Ammon's horn (tissue), 1 donor: ENCODE data around the gene HNRNPAB.
"Not testable (repeated sequence)": the region's sequence is repeated elsewhere in the genome, so short reads cannot be mapped to it uniquely, and the experiment has no call there.

Source experiments
- DNase-seq: peaks from one replicate; pipeline ENCODE4 v3.0.0-alpha.2; 2016; ENCODE audit warnings: low spot score

HNRNPAB gene

DNA sequence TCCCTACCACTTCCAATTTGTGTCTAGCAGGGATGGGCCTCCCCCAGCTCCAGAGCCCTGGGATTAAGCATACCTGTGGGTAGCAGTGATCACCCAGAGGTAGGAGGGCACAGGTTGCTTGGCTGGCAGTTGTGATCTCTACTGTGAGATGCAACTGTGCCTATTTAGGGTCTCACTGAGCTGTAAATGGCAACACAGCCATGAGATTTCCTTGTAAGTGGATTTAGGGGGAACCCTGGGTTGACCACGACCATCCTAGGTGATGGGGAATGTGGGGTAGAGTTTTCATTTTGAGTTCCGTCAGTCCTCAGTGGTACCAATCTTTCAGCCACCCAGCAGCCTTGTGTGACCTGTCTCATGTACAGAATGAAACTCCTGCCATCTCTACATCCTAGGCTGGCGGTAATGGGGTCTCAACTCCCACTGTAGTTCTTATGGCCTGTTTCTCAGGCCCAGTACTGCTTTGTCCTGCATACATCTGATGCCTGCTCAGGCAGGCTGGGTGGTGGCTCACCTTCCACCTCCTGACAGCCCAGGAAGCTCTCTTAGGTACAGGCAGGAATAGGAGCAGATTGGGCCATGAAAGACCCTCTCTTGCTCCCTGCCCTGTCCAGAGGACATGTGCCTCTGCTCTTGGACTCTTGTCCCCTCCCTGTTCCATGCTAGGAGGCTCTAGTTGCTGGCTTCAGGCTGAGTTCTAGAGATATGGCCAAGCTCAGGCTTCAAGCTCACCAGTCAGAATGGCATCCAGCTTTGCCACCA lies 8.1 kb downstream of the HNRNPAB start:
- DNase-seq = no peak

DNA sequence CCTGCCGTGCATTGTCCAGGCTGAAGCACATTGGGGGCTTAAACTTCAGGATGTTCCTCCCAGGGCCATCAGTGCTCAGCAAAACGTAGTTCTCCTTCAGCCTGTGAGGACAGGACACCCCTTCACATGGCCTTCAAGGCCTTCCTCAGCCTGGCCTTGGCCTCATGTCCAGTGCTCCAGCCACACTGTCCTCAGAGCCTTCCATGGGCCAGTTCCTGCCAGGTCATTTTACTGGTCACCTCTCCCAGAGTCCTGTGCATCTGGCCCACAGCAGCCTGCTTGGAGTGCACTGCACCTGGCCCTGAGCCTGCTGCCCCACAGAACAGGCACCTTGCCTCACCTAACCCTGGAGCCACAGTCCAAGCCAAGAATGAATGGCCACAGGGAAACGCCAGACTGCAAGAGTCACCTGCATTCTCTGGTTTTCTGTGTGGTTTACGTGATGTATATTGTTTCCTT lies 8.7 kb downstream of the HNRNPAB start:
- no peak for DNase-seq

DNA sequence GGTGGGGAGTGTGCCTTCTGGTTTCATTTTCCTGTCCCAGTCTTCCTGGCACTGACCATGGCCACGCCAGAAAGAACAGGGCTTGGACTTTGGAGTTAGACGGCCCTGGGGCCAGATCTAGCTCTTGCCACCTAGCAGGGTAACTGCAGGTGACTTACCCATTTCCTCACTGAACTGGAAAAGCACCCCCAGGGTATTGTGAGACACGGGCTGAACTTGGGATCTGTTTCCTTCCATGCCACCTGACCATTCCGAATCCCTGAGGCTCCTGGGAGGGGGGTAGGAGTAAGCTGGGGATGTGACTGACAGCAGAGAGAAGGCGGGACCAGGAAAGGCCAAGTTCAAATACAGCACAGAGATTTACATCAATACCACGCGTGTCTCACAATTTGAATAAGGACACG lies 9.4 kb downstream of the HNRNPAB start:
- no peak for DNase-seq

DNA sequence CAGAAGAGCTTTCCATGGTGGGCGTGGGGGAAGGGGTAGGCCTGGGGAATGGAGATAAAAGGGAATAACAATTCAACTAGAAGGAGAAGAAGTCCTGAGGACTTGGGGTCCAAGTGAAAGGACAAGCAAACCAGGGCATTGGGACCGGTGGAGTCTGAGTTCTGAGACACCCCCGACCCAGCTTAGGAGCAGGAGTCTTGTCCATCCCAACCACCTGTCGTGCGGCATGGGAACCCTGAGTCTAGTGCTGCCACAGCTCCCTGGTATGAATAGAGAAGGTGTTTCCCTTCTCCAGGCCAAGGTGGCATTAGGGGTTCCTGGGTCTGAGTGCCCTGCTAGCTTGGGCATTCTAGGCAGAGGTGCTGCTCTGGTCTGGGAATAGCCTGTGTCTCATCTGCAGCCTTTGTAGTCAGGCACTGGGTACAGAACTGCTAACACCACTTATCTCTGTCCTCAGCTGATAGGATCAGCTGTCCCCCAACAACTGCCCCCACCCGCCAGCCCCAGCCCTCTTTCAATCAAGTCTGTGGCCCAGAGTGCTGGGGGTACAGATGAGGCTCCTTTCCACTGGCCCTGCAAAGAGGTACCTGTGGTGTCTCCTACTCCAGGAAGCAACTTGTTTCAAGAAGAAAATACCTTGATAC lies 9.9 kb downstream of the HNRNPAB start:
- DNase-seq = no peak

DNA sequence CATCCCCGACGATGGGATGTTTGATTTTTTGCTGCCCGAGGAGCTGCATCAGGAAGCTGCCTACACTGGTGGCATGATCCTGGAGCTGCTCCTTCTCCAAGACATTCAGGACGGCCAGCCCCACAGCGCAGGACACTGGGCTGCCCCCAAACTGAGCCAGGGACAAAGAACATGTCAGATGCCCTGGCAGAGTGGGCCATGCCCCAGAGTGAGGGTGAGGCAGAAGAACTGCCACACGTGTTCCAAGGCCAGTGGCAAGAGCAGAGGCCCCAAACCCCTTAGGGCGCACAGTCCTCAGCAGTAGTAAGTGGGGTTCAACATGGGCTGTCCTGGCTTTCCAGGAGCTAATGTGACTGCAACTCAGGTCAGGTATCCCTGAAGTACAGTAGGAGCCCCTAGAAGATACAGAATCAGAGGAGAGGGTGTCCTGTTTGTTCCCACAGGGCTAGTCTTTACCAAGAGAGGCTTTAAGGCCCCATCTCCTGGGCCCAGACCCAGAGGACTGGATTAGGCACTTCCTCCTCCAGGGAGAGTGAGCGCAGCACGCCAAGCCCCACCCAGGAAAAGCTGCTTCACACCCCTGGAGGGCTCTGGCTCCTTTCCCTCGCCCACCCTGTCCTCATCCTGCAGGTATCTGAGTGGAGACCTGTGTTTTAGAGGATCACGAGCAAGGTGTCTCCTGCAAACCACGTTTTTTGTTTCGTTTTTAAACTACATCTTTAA lies 11.1 kb downstream of the HNRNPAB start:
- no peak for DNase-seq

DNA sequence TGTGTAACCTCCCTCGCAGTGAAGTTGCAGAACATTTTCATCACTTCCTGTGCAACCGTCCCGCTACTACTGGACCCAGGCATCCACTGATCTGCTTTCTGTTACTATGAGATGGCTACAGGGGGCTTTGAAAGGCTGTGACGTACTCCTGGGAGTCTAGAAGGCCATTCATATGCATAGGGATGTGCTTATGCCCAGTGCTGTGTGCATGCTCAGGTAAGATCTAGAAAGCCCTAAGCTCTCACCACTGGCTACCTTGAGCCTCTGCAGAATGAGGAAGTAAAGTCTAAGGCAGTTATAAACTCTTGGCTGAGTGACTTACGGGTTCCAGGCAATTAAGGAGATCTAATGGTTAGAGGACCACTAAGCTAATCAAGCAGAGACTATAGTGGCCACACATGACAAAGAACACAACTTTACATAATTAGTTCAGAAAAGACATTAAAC lies 11.8 kb downstream of the HNRNPAB start:
- DNase-seq = no peak

DNA sequence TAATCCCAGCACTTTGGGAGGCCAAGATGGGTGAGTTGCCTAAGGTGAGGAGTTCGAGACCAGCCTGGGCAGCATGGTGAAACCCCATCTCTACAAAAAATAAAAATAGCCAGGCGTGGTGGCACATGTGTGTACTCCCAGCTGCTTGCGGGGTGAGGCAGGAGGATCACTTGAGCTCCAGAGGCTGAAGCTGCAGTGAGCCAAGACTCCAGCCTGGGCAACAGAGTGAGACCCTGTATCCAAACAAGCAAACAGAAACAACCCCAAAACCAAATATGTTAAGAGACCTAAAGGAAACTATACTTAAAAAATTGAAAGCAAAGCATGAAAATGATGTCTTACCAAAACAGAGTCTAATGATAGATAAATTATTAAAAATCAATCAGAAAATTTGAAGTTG lies 12.4 kb downstream of the HNRNPAB start:
- no peak for DNase-seq

DNA sequence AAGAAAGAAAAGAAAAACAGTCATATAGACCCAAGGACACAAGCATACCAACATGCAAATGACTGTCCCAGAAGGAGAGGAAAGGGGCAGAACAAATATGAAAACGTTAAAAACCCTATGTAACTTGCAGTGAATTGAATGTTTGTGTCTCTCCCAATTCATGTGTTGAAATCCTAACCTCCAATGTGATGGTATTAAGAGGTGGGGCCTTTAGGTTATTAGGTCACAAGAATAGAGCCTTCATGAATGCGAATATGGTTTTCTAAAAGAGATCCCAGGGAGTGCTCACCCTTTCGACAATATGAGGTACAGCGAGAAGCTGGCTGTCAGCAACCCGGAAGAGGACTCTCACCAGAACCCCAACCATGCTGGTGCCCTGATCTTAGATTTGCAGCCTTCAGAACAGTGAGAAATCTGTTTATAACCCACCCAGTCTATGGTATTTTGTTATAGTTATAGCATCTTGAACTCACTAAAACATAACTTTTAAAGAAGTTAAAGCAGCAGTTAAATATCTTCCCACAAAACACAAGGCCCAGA lies 14.0 kb downstream of the HNRNPAB start:
- DNase-seq = no peak

DNA sequence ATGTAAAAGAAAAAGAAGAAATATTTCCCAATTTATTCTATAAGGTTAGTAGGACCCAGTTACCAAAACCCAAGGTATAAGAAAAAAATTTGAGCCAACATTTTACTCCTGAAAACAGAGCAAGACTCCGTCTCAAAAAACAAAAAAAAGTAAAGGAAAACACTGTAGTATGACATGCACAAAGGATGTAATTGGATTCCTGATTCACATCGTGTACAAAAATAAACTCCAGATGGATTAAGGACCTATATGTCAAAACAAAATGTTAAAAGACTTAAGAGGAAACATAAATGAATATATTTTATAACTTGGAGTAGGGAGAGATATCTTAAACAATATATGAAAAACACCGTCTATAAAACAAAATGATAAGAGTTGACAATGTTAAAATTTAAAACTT lies 14.5 kb downstream of the HNRNPAB start:
- no peak for DNase-seq

DNA sequence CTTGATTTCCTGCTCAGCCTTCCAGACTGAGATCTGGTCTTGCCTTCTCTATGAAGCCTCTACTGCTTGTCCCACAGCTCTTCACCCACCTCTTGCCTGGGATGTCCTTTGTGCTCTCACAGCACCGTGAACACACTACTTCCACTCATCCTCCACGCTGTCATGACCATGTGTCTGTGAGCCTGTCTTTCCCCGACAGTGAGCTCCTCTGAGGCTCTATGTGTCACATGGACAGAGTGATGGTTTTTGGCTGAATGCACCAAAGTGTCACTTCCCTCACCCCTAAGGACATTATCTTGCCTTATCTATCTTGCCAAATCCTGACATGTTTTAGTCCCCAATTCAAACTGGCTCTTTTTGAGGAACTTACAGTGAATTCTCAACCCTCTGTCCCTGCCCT lies 16.9 kb downstream of the HNRNPAB start:
- no peak for DNase-seq

DNA sequence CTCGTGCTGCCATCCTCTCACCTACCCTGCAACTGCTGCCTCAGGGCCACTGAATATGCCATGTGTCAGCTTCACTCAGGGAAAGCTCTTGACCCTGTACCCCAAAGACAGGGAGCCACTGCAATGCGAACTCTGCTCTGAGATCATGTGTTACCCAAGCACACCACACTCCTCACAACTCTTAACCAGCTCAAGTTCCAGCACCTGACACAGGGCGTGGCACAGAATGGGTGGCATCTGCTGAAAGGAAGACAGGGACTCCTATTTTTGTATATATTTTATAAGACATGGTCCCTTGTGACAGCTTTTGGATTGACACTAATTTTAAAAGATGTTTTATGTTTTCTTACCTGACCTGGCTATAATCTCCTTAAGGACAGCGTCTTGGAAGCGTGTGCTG lies 17.5 kb downstream of the HNRNPAB start:
- DNase-seq = no peak

DNA sequence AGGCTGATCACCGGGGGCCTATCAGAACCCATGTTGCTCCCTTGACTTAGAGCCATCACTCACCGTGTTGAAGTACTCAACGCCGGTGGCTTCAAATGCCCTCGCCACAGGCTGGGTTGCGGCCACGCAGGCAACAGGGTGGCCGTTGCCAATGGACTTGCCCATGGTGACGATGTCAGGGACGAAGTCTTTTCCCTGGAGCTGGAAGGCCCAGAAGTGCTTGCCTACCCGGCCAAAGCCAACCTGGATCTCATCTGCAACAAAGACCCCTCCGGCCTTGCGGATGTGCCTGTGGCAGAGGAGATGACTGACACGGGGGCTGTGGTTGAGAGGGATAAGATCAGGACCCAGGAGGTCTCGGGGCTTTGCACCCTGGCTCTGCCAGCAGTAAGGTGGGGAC lies 18.0 kb downstream of the HNRNPAB start:
- DNase-seq = no peak

DNA sequence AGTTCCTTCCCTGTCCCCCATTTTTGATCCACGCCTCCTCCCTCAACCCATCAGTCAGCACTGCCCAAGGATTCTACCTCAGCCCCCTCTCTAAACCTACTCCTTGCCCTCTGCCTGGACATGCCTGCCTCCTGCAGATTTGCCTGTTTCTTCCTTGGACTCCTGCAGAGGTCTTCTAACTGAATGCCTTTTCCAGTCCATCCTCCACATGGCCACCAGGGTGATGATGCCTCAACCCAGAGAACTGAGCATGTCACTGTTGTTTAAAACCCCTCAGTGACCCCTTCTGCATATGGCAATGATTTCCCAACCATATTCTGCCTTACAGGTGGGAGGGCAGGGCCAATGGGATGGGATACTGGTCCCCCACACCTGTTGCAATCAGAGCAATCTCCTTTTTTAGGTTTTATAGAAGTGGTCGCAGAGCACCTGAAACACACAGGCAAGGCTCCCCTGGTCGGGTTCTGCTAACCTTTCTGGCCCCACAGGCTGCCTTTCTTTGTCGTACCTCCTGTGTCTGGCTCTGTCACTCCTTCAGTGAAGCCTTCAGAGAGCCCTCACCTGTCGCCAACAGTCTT lies 19.0 kb downstream of the HNRNPAB start:
- no peak for DNase-seq

DNA sequence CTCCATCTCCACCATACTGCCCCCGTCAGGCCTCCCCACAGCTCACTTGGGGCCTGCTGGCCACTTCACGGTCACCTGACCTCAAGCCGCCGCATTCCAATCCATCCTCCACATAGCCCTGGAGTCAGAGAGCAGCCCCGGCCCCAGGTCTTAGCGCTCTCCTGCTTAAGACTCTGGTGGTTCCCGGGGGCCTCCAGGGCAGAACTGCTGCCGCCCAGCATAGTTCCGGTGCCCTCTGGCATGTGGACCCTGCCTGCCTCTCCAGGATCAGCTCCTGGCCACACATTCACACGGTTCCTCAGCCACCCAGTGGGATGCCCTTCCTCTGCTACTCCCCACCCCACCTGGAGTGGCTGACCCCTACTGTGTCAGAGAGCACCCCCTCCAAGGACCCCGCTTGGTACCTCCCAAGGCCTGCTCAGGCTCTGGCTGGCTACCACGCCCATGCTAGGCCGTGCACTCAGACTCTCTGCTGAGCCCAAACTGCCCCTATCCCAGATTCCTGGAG lies 19.5 kb downstream of the HNRNPAB start:
- no peak for DNase-seq

DNA sequence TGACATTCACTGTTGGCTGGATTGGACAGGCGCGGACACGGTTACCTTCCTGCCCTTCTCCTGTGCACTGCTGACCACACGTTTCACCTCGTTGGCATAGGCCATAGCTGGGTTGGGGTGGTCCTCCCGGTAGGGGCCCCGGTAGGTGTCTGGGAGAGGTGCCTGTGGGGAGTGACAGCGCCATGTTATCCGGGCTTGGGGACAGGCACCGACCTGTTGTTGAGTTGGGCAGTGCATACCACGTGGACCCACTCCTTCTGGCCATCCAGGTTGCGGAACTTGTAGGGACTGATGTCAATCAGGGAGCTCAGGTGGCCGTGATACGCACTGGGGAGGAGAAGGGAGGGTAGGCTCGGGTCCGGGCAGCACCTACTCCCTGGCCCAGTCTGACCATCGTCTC lies 20.1 kb downstream of the HNRNPAB start:
- DNase-seq = no peak

DNA sequence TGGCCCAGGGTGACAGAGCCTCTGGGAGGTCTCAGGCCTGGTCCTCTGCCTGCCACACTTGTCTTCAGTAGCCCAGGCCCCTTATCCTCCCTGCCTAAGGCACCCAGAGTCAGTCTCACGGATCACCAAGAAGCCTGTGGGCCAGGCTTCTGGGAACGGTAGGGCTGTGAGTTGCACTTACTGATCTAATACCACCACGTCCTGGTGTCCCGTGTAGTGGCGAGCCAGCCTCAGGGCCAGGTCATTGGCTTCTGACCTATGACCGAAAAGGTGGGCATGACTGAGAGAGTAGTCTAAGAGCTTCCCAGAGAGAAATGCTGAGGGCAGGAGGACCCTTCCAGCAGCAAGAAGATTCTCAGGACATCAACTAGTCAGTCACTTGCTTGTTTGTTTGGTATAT lies 20.8 kb downstream of the HNRNPAB start:
- DNase-seq = no peak

DNA sequence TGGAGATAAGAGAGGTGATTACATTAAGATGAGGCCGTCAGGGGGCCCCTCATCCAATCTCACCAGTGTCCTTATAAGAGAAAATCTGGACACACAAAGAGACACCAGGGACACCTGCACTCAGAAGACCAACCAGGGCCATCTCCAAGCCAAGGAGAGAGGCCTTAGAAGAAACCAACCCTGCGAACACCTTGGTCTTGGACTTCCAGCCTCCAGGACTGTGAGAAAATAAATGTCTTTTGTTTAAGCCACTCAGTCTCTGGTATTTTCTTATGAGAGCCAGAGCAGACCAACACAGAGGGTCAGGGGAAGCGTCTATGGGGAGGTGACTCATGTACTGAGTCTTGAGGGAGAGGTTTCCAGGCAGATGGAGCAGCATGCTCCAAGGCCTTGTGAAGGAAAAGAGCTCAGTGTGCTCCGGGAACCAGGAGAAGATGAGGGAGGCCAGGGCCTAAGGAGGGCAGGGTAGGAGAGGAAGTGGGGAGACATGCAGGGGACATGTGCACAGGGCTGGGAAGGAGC lies 22.9 kb downstream of the HNRNPAB start:
- DNase-seq = no peak

DNA sequence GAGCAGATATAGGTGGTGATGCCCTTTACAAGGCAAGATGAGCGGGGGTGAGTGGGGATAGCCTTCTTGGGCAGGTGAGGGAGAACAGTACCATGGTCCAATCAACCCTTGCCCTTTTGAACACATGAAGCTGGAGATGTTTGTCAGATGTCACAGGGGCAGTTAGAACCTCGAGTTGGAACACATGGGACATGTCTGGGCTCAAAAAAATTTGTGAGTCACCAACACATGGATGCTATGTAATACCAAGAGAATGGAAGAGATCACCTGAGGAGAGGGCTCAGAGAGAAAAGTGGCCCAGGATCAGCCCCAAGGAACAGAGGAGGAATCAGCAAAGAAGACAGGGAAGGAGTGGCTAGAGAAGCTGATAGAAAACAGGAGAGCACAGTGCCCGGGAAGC lies 23.6 kb downstream of the HNRNPAB start:
- no peak for DNase-seq

DNA sequence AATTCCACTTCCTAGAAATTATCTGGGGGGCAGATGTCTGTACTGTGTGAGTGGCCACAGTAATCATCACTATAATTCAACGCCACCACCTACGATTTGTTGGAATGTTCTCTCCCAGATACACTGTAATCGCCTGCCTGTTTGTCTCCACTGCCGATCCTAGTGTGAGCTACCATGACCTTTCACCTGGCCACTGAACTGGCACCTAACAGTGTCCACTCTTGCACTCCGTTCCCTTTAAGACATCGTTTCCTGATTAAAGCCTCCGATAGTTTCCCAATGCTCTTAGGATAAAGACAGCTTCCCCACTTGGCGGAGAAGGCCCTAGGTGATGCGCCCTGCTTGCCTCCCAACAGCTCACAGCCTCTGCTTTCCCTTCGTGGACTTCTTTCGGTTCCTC lies 24.3 kb downstream of the HNRNPAB start:
- no peak for DNase-seq

DNA sequence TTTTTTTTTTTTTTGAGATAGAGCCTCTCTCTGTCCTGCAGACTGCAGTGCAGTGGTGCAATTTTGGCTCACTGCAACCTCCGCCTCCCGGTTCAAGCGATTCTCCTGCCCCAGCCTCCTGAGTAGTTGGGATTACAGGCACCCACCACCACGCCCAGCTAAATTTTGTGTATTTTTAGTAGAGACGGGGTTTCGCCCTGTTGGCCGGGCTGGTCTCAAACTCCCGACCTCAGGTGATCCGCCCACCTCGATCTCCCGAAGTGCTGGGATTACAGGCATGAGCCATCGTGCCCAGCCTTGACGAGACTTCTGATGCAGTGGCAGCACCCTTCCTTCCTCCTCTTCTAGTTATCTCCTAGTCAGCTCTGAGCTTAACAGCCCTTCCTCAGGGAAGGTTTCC lies 24.8 kb downstream of the HNRNPAB start:
- DNase-seq = not testable (repeated sequence)

DNA sequence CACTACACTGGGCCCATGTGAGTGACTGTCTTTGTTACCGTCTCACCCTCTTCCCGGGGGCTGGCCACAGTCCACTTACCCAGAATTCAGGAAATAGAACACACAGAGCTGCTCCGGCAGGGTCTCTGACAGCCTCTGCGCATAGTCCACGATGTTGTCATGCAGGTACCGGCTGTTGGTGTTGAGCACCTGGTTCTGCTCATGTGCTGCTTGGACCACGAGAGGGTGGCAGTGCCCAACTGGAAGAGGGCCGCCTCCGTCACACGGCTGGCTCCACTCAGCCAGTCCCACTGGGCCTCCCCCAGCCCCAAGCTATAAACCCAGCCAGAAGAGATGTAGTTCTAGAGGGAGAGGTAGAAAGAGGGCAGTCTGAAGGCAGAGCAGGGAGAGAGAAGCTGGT lies 25.5 kb downstream of the HNRNPAB start:
- no peak for DNase-seq
